Naive thymus-derived CD4-positive, alpha-beta T cell (primary cell): ENCODE data around the gene CCR5AS.

Experiments
- ATAC-seq: fragments of 150-1000 bp; cut with Tn5 transposase; 2 replicates; pipeline ENCODE4 v1.10.0; 2021; ENCODE audit warnings: mild to moderate bottlenecking, moderate library complexity
- CTCF ChIA-PET: fragments of 350-600 bp; sonication (Branson Sonifier 250); formaldehyde crosslinking; loops from one replicate; lab custom pipeline; 2021; ENCODE audit warnings: antibody characterized with exemption; lab: Charles Lee
- POLR2A ChIA-PET: fragments of 350-600 bp; sonication (Branson Sonifier 250); formaldehyde crosslinking; loops from one replicate; lab custom pipeline; 2021; ENCODE audit warnings: antibody characterized with exemption, inconsistent platforms; lab: Charles Lee
- DNase-seq, 9 donors: peaks; one replicate each; pipeline versions ENCODE4 v3.0.0 to v3.0.0-alpha.2; 2020 to 2022; ENCODE audit warnings: mixed read lengths in 1 of 9
- H3K27ac ChIP-seq: one replicate; pipeline ENCODE4 v1.7.0; 2013; ENCODE audit warnings: mild to moderate bottlenecking, low read depth, low read length, moderate library complexity
- H3K27me3 ChIP-seq, 2 donors: one replicate each; pipeline ENCODE4 v1.7.0; 2013; ENCODE audit warnings: low read length in 2 of 2, mild to moderate bottlenecking in 2 of 2, moderate library complexity in 2 of 2; ENCODE audit not compliant: control insufficient read depth in 2 of 2, insufficient read depth in 2 of 2
- H3K36me3 ChIP-seq, 3 experiments: 1 replicate in 2 of 3; 2 replicates in 1 of 3; pipeline ENCODE4 v1.7.0; 2013; ENCODE audit warnings: low read length in 3 of 3, mild to moderate bottlenecking in 3 of 3, moderate library complexity in 1 of 3; ENCODE audit not compliant: insufficient read depth in 3 of 3, control insufficient read depth in 2 of 3
- H3K4me1 ChIP-seq, 2 donors: one replicate each; pipeline ENCODE4 v1.7.0; 2013; ENCODE audit warnings: low read length in 2 of 2, mild to moderate bottlenecking in 2 of 2, moderate library complexity in 1 of 2; ENCODE audit not compliant: control insufficient read depth in 2 of 2, insufficient read depth in 2 of 2
- H3K4me3 ChIP-seq: 2 replicates; pipeline ENCODE4 v1.7.0; 2013; ENCODE audit warnings: mild to moderate bottlenecking, low read length
- H3K9me3 ChIP-seq, 3 experiments: 1 replicate in 2 of 3; 2 replicates in 1 of 3; pipeline ENCODE4 v1.7.0; 2013; ENCODE audit warnings: low read length in 3 of 3; ENCODE audit not compliant: control insufficient read depth in 2 of 3
- H3K27ac Mint-ChIP-seq, 9 donors: one replicate each; pipeline ENCODE4 v1.8.0; 2020 to 2022; ENCODE audit warnings: mixed read lengths in 9 of 9, mild to moderate bottlenecking in 8 of 9, moderate library complexity in 5 of 9, inconsistent platforms in 2 of 9
- H3K27me3 Mint-ChIP-seq, 5 donors: one replicate each; pipeline ENCODE4 v1.8.0; 2021 to 2022; ENCODE audit warnings: mixed read lengths in 5 of 5, mild to moderate bottlenecking in 1 of 5
- H3K36me3 Mint-ChIP-seq, 5 donors: one replicate each; pipeline ENCODE4 v1.8.0; 2020 to 2022; ENCODE audit warnings: mixed read lengths in 5 of 5, mild to moderate bottlenecking in 3 of 5, inconsistent platforms in 1 of 5
- H3K4me1 Mint-ChIP-seq, 7 donors: one replicate each; pipeline ENCODE4 v1.8.0; 2020 to 2022; ENCODE audit warnings: mixed read lengths in 7 of 7, mild to moderate bottlenecking in 3 of 7, inconsistent platforms in 1 of 7
- H3K4me3 Mint-ChIP-seq, 10 donors: one replicate each; pipeline ENCODE4 v1.8.0; 2020 to 2022; ENCODE audit warnings: mild to moderate bottlenecking in 10 of 10, mixed read lengths in 10 of 10, moderate library complexity in 6 of 10, inconsistent platforms in 2 of 10
- H3K9me3 Mint-ChIP-seq, 11 donors: one replicate each; pipeline ENCODE4 v1.8.0; 2020 to 2022; ENCODE audit warnings: mixed read lengths in 11 of 11, mild to moderate bottlenecking in 4 of 11, inconsistent platforms in 1 of 11, moderate library complexity in 1 of 11
- intact Hi-C, 2 donors: fragments of 100-400 bp; cut with micrococcal nuclease; formaldehyde crosslinking; loops; one replicate each; pipeline ENCODE4 v1.15.1; 2023

Gene CCR5AS

DNA sequence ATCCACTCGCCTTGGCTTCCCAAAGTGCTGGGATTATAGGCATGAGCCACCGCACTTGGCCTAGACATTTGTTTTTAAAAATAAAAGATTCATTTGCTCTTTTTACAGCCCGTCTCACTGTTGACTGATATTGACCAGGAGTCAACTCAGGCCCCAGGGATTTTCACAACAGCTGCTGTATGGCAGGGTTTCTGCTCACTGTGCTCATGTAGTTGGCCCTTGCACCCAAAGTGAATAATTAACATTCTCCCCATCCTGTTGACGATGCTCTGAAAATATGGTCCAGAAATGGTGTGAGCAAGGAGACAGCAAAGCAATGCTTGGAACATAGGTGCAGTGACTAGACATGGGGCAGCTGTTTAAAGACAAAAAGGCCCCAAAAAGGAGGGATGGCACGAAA is 39.1 kb downstream of the CCR5AS start:
- H3K9me3 ChIP-seq = no peaks in the 10 kb centered on the region
- ChIA-PET CTCF (interaction anchor here (1.1 to 7.1 kb wide), 8 partner anchors 10 to 429 kb away, joined by 3 to 80 read pairs (median 5); partner anchors contain the start of gene CCR2), POLR2A (interaction anchor here (0.6 to 2.2 kb wide), 3 partner anchors 17 to 1912 kb away, joined by 3 to 4 read pairs (median 4); no protein-coding TSS in a partner anchor)
- H3K27me3 Mint-ChIP-seq = peaks cover 0 to 34% (median 0%) of the 10 kb centered on the region in 5 donors
- H3K27ac ChIP-seq = no peak overlapping the region
- no peaks in the 10 kb centered on the region for H3K36me3 ChIP-seq
- peaks cover 0 to 24% (median 0%) of the 10 kb centered on the region in 5 donors for H3K36me3 Mint-ChIP-seq
- H3K4me1 Mint-ChIP-seq = peaks cover 6 to 58% (median 20%) of the 10 kb centered on the region in 7 donors
- H3K9me3 Mint-ChIP-seq = peaks cover 0 to 12% (median 0%) of the 10 kb centered on the region in 11 donors
- H3K27me3 ChIP-seq = no peaks in the 10 kb centered on the region
- H3K4me3 Mint-ChIP-seq = peak overlapping the region in 1 of 10 donors; percentile 56
- H3K27ac Mint-ChIP-seq = peak overlapping the region in 1 of 9 donors; percentile 78
- DNase-seq (no peak), ATAC-seq (no peak)
- no peak overlapping the region for H3K4me3 ChIP-seq
- intact Hi-C loops = loop anchor here (1.0 to 5.0 kb wide), 5 partner anchors 13 to 289 kb away; partner anchors contain the start of gene CCR2 (in 1 of the 2)
- peaks cover 8 to 48% of the 10 kb centered on the region in 2 donors for H3K4me1 ChIP-seq

DNA sequence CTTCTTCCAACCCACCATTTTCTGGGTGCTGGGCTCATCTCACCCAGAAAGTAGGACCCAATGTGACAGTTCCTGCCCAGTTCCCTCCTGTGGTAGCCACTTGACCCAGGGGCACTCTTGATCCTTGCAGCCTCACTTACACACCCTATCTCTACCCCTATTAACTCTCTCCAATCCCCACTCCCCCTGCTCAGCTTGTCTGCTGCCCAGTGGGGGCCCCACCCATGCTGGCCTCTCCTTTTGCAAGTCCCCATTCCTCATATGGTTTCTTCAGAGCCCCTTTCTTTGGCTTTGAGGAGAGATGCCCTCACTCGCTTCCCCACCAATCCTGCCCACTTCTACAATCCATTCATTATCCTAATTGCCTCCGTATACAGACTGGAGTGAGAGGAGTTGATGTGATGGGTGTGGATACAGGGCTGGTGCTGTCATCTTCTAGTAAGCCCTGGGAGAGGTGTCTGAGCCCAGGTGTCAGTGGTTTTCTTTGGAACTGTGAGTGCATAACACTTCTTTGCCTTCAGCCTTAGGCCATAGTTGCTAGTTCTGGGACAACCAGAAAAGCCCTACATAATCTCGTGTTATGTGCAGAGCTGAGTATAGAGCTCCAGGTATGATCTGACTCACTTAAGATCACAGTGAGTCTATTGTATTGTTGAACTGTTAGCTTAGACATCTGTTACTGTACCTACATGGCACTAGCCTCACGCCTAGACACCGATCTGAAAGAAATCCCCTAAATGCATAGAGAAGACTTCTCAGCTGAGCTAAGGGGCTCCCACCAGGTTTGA is 40.9 kb downstream of the CCR5AS start:
- no peak overlapping the region for H3K4me3 ChIP-seq
- H3K4me1 Mint-ChIP-seq = peaks cover 5 to 63% (median 19%) of the 10 kb centered on the region in 7 donors
- ATAC-seq (no peak), DNase-seq (no peak)
- intact Hi-C loops = loop anchor here in 1 of 2 donors (5.0 kb wide), 1 partner anchor 139 kb away; no protein-coding TSS in a partner anchor
- peak overlapping the region in 2 of 9 donors; percentile 33 to 56 for H3K27ac Mint-ChIP-seq
- POLR2A ChIA-PET = interaction anchor here (0.6 kb wide), 1 partner anchor 30 kb away, joined by 3 read pairs; no protein-coding TSS in a partner anchor
- H3K36me3 Mint-ChIP-seq = peaks cover 0 to 27% (median 0%) of the 10 kb centered on the region in 5 donors
- H3K27me3 ChIP-seq = no peaks in the 10 kb centered on the region
- H3K27me3 Mint-ChIP-seq = peaks cover 0 to 34% (median 0%) of the 10 kb centered on the region in 5 donors
- H3K4me1 ChIP-seq = peaks cover 8 to 63% of the 10 kb centered on the region in 2 donors
- CTCF ChIA-PET = interaction anchor here (0.6 to 7.1 kb wide), 3 partner anchors 91 to 427 kb away, joined by 3 to 80 read pairs (median 4); no protein-coding TSS in a partner anchor
- H3K4me3 Mint-ChIP-seq = no peak overlapping the region
- H3K36me3 ChIP-seq = no peaks in the 10 kb centered on the region
- H3K27ac ChIP-seq = no peak overlapping the region
- peaks cover 0 to 12% (median 0%) of the 10 kb centered on the region in 11 donors for H3K9me3 Mint-ChIP-seq
- H3K9me3 ChIP-seq = no peaks in the 10 kb centered on the region

- no peak overlapping the region for H3K4me3 ChIP-seq
- intact Hi-C loops = loop anchor here in 1 of 2 donors (5.0 kb wide), 1 partner anchor 138 kb away; no protein-coding TSS in a partner anchor
- Mint-ChIP-seq H3K27ac (no peak overlapping the region), H3K9me3 (peaks cover 0 to 12% (median 0%) of the 10 kb centered on the region in 11 donors), H3K4me1 (peaks cover 0 to 61% (median 10%) of the 10 kb centered on the region in 7 donors), H3K36me3 (peaks cover 0 to 33% (median 0%) of the 10 kb centered on the region in 5 donors), H3K27me3 (peaks cover 0 to 35% (median 0%) of the 10 kb centered on the region in 5 donors), H3K4me3 (no peak overlapping the region)
- peaks cover under 1 to 68% of the 10 kb centered on the region in 2 donors for H3K4me1 ChIP-seq
- ChIA-PET CTCF (interaction anchor here (0.9 to 1.9 kb wide), 2 partner anchors 87 to 89 kb away, joined by 3 to 8 read pairs; no protein-coding TSS in a partner anchor), POLR2A (no interaction called here)
- ATAC-seq = no peak
- no peak for DNase-seq
- H3K36me3 ChIP-seq = no peaks in the 10 kb centered on the region
- no peaks in the 10 kb centered on the region for H3K9me3 ChIP-seq
- H3K27ac ChIP-seq = no peak overlapping the region
- no peaks in the 10 kb centered on the region for H3K27me3 ChIP-seq
Measured at GRCh38 chr3:46365041-46365440, 41.8 kb downstream of the CCR5AS start.

DNA sequence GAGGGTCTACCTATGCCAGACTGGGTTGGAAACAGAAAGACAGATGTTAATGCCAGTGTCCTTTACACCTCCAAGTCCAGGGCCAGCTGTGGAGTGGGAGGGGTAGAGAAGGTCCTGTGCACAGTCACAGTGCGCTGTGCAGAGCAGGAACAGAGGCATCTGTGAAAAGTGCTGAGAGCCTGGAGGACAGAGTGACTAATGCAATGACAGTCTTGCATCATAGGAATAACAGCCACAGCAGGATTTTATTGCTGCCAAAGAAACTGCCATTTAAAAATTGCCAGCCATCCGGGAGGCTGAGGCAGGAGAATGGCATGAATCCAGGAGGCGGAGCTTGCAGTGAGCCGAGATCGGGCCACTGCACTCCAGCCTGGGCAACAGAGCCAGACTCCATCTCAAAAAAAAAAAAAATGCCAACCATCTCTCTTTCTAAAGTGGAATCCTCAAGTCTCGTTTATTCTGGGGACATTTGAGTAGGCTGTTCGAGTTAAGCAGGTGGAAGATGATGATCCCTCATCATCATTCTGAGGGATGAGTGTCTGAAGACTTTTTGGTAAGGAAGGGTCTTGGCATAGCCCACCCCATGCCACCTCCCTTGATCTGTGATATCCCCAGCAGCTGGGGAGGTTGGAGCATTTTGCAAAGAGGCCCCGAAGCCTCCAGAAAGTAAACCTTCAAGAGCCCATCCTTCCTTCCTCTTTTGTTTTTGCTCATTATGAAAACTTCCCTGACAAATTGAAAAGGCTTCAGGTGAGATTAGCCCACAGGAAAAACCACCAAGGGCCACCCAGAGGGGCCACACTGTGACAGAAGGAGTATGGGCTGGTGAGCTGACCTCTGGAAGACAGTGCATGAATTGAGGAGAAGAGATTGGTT is 45.2 kb downstream of the CCR5AS start:
- peaks cover 0 to 56% (median 0%) of the 10 kb centered on the region in 5 donors for H3K36me3 Mint-ChIP-seq
- ChIA-PET CTCF (no interaction called here), POLR2A (no interaction called here)
- no peaks in the 10 kb centered on the region for H3K27me3 ChIP-seq
- H3K36me3 ChIP-seq = peaks cover 0 to 6% (median 0%) of the 10 kb centered on the region in 3 experiments
- ATAC-seq (peak; percentile 81), DNase-seq (no peak)
- peaks cover 0 to 53% of the 10 kb centered on the region in 2 donors for H3K4me1 ChIP-seq
- H3K27me3 Mint-ChIP-seq = peaks cover 0 to 62% (median 0%) of the 10 kb centered on the region in 5 donors
- H3K4me3 Mint-ChIP-seq = no peak overlapping the region
- H3K9me3 ChIP-seq = no peaks in the 10 kb centered on the region
- intact Hi-C loops = no loop called here
- H3K4me1 Mint-ChIP-seq = peaks cover 0 to 57% (median 0%) of the 10 kb centered on the region in 7 donors
- H3K27ac Mint-ChIP-seq = peak overlapping the region in 1 of 9 donors; percentile 81
- H3K4me3 ChIP-seq = no peak overlapping the region
- no peak overlapping the region for H3K27ac ChIP-seq
- H3K9me3 Mint-ChIP-seq = peaks cover 0 to 12% (median 0%) of the 10 kb centered on the region in 11 donors

DNA sequence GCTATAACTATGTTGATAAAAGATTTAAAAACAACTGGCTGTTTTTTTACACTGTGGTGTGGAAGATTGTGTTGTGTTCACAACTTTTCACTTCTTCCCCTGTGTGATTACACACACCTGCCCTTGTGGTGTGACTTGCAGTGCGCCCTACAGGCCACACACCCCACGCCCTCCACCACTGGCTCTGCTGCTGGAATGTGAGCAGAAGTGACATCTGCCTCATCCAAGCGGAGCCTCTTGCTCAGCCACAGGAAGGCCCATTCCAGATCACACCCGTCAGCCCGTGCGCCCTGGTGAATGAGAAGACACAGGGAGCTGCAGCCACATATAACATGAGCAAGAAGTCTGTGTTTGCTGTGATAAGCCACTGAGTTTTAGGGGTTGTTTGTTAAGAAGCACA is 46.0 kb downstream of the CCR5AS start:
- Histone ChIP-seq H3K27ac (no peak overlapping the region), H3K4me1 (peaks cover 0 to 46% of the 10 kb centered on the region in 2 donors), H3K9me3 (no peaks in the 10 kb centered on the region), H3K4me3 (no peak overlapping the region), H3K36me3 (peaks cover 0 to 6% (median 0%) of the 10 kb centered on the region in 3 experiments), H3K27me3 (no peaks in the 10 kb centered on the region)
- DNase-seq (no peak), ATAC-seq (peak; percentile 56)
- POLR2A ChIA-PET = interaction anchor here (0.5 to 0.6 kb wide), 3 partner anchors 9 to 1200 kb away, joined by 3 read pairs; partner anchors contain the start of gene CCR5
- H3K27ac Mint-ChIP-seq = peak overlapping the region in 1 of 9 donors; percentile 39
- intact Hi-C loops = no loop called here
- CTCF ChIA-PET = interaction anchor here (0.7 to 1.0 kb wide), 2 partner anchors 10 to 88 kb away, joined by 3 read pairs; partner anchors contain the start of gene CCR5
- H3K27me3 Mint-ChIP-seq = peaks cover 0 to 61% (median 4%) of the 10 kb centered on the region in 5 donors
- H3K4me3 Mint-ChIP-seq = no peak overlapping the region
- peaks cover 0 to 55% (median 5%) of the 10 kb centered on the region in 7 donors for H3K4me1 Mint-ChIP-seq
- peaks cover 0 to 6% (median 0%) of the 10 kb centered on the region in 11 donors for H3K9me3 Mint-ChIP-seq
- H3K36me3 Mint-ChIP-seq = peaks cover 0 to 55% (median 0%) of the 10 kb centered on the region in 5 donors
